ENCODE results near the gene SAMD4A.

SAMD4A gene

DNA sequence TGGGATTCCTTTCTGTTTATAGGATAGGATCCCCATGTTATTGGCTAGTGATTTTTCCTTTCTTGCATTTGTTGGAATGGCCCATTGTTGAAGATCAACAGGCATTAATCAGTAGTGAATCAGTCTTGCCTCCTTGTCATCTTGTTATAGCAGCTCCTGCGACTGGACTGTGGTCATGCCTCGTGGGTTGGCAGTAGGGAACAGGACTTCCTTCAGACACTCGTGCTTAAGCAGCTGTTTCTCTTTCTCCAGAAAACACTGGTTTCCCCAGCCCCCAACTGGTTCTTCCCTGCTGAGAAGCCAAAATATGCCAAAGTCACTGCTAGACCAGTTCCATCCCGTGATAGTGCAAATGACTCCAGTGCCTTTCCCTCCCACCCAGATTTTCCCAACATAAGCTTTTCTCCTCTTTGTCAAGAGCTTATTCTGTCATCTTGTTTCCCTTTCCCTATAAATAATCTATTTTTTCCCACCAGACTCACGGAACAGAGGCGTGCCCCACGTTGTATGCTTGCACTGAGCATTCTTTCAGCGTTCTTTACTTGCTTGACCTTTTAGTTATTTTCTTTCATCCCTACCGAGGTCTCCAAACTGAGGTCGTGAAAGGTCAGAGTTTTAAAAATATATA lies 83.5 kb downstream of the SAMD4A start:
- TF ChIP-seq ZNF274 (IDR thresholded peaks at IDR 0.05; ENCODE audit: low read depth, low read length) = no peak
- TF ChIP-seq YY1 (IDR thresholded peaks at IDR 0.05; ENCODE audit: insufficient read depth, insufficient read length) = no peak
- TF ChIP-seq SUZ12 (IDR thresholded peaks at IDR 0.05; ENCODE audit: extremely low read depth, insufficient read depth, insufficient read length) = no peak
- no peak overlapping the region for H3K9ac ChIP-seq (ENCODE audit: insufficient read length, low read depth)
- DNase-seq (ENCODE audit: low read depth, low spot score) = no peak
- no peaks in the 10 kb centered on the region for H3K9me3 ChIP-seq (ENCODE audit: insufficient read depth, low read length)
- no peaks in the 10 kb centered on the region for H3K27me3 ChIP-seq (ENCODE audit: insufficient read depth, insufficient read length)
- H3K36me3 ChIP-seq (ENCODE audit: insufficient read depth, insufficient read length, low read length) = peaks cover 11% of the 10 kb centered on the region
- no peak overlapping the region for H3K4me3 ChIP-seq (ENCODE audit: insufficient read length, low read depth)
- peaks cover 4% of the 10 kb centered on the region for H3K4me1 ChIP-seq (ENCODE audit: insufficient read depth, insufficient read length)

DNA sequence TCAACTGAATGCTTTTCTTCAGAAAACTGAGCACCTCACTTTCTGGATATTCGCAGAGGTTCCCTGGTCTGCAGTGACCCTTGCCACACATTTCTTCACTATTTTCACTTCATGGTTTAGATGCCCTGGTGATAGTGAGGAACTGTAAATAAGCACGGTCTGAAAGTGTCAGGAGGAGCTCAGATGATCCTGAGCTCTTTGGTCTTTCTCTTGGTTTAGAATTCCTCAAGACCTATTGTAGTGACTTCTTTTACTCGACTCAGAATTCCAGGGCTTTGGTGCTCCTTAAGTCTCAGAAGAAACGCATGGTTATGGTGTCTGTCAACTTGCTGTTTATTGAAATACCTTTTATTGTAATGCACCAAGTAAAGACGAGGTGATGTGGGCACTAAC lies 84.0 kb downstream of the SAMD4A start:
- no peak overlapping the region for H3K9ac ChIP-seq (ENCODE audit: insufficient read length, low read depth)
- no peaks in the 10 kb centered on the region for H3K9me3 ChIP-seq (ENCODE audit: insufficient read depth, low read length)
- H3K36me3 ChIP-seq (ENCODE audit: insufficient read depth, insufficient read length, low read length) = peaks cover 11% of the 10 kb centered on the region
- H3K4me3 ChIP-seq (ENCODE audit: insufficient read length, low read depth) = no peak overlapping the region
- no peak for TF ChIP-seq SUZ12 (IDR thresholded peaks at IDR 0.05; ENCODE audit: extremely low read depth, insufficient read depth, insufficient read length)
- no peak for TF ChIP-seq ZNF274 (IDR thresholded peaks at IDR 0.05; ENCODE audit: low read depth, low read length)
- no peak for TF ChIP-seq YY1 (IDR thresholded peaks at IDR 0.05; ENCODE audit: insufficient read depth, insufficient read length)
- no peak for DNase-seq (ENCODE audit: low read depth, low spot score)
- H3K27me3 ChIP-seq (ENCODE audit: insufficient read depth, insufficient read length) = no peaks in the 10 kb centered on the region
- peaks cover 4% of the 10 kb centered on the region for H3K4me1 ChIP-seq (ENCODE audit: insufficient read depth, insufficient read length)

DNA sequence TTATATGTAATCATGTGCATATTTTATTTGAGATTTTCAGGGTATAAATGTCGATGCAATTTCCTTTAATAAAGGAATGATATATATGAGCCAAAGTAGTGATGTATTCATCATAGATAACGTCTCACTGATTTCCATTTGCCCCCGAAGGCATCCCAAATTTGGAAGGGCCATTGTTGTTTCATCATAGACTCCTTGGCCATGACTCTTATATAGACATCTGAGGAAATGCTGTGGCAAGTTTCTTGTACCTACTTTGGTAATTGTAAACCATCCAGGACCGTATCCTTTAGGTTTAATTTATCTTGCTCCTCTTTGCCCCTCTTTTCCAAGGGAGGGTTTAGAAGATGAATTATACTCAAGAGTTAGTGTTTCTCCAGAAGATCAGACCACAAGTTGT lies 84.7 kb downstream of the SAMD4A start:
- Histone ChIP-seq H3K9me3 (ENCODE audit: insufficient read depth, low read length) (no peaks in the 10 kb centered on the region), H3K4me3 (ENCODE audit: insufficient read length, low read depth) (no peak overlapping the region), H3K27me3 (ENCODE audit: insufficient read depth, insufficient read length) (no peaks in the 10 kb centered on the region), H3K4me1 (ENCODE audit: insufficient read depth, insufficient read length) (peaks cover 4% of the 10 kb centered on the region), H3K36me3 (ENCODE audit: insufficient read depth, insufficient read length, low read length) (peaks cover 7% of the 10 kb centered on the region), H3K9ac (ENCODE audit: insufficient read length, low read depth) (no peak overlapping the region)
- DNase-seq (ENCODE audit: low read depth, low spot score) = no peak
- TF ChIP-seq SUZ12 (IDR thresholded peaks at IDR 0.05; ENCODE audit: extremely low read depth, insufficient read depth, insufficient read length) (no peak), YY1 (IDR thresholded peaks at IDR 0.05; ENCODE audit: insufficient read depth, insufficient read length) (no peak), ZNF274 (IDR thresholded peaks at IDR 0.05; ENCODE audit: low read depth, low read length) (no peak)

DNA sequence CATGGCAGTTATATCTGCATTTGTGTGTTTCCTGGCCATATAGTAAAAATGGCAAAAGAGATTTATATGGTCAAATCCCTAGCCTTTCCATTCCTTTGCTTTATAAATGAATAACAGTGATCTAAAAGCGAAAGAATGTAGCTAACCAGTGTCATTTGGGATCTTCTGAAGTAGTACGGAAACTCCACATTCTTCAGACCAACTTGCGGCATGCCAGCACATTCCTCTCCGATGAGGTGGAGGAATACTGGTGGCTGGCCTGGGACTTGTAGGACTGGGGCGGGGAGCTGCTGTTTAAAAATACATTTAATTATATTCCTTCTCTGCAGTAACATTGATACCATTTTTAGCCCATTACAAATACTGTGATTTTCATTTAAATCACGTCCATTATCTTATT lies 85.3 kb downstream of the SAMD4A start:
- TF ChIP-seq YY1 (IDR thresholded peaks at IDR 0.05; ENCODE audit: insufficient read depth, insufficient read length) (no peak), SUZ12 (IDR thresholded peaks at IDR 0.05; ENCODE audit: extremely low read depth, insufficient read depth, insufficient read length) (no peak), ZNF274 (IDR thresholded peaks at IDR 0.05; ENCODE audit: low read depth, low read length) (no peak)
- peak; percentile 81 for DNase-seq (ENCODE audit: low read depth, low spot score)
- peak overlapping the region; percentile 44 for H3K9ac ChIP-seq (ENCODE audit: insufficient read length, low read depth)
- H3K36me3 ChIP-seq (ENCODE audit: insufficient read depth, insufficient read length, low read length) = peaks cover 7% of the 10 kb centered on the region
- no peaks in the 10 kb centered on the region for H3K27me3 ChIP-seq (ENCODE audit: insufficient read depth, insufficient read length)
- H3K9me3 ChIP-seq (ENCODE audit: insufficient read depth, low read length) = no peaks in the 10 kb centered on the region
- peaks cover 4% of the 10 kb centered on the region for H3K4me1 ChIP-seq (ENCODE audit: insufficient read depth, insufficient read length)
- H3K4me3 ChIP-seq (ENCODE audit: insufficient read length, low read depth) = no peak overlapping the region

DNA sequence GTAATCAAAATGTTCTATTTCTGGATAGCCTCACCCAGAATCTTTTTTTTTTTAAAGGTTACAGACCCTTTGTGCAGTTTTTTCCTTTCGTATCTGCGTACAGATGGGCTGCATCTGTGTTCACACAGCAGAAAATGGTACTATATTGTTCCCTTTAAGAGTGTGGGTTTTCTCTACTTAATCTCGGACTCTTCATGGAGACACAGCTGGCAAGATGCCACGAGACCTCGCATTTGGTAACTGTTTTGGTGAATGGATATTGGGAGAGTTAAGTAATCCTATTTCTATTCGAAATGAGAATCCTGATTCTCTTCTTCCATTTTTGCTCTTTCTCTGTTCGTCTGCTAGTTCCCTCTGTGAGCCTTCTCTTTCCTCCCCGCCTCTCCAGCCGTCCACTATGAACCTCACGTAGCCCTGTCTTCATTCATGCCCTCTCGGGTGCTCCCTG lies 85.7 kb downstream of the SAMD4A start:
- Histone ChIP-seq H3K36me3 (ENCODE audit: insufficient read depth, insufficient read length, low read length) (peaks cover 7% of the 10 kb centered on the region), H3K4me1 (ENCODE audit: insufficient read depth, insufficient read length) (peaks cover 4% of the 10 kb centered on the region), H3K27me3 (ENCODE audit: insufficient read depth, insufficient read length) (no peaks in the 10 kb centered on the region), H3K9ac (ENCODE audit: insufficient read length, low read depth) (peak overlapping the region; percentile 44), H3K4me3 (ENCODE audit: insufficient read length, low read depth) (no peak overlapping the region), H3K9me3 (ENCODE audit: insufficient read depth, low read length) (no peaks in the 10 kb centered on the region)
- TF ChIP-seq YY1 (IDR thresholded peaks at IDR 0.05; ENCODE audit: insufficient read depth, insufficient read length) = no peak
- no peak for TF ChIP-seq SUZ12 (IDR thresholded peaks at IDR 0.05; ENCODE audit: extremely low read depth, insufficient read depth, insufficient read length)
- TF ChIP-seq ZNF274 (IDR thresholded peaks at IDR 0.05; ENCODE audit: low read depth, low read length) = no peak
- no peak for DNase-seq (ENCODE audit: low read depth, low spot score)

DNA sequence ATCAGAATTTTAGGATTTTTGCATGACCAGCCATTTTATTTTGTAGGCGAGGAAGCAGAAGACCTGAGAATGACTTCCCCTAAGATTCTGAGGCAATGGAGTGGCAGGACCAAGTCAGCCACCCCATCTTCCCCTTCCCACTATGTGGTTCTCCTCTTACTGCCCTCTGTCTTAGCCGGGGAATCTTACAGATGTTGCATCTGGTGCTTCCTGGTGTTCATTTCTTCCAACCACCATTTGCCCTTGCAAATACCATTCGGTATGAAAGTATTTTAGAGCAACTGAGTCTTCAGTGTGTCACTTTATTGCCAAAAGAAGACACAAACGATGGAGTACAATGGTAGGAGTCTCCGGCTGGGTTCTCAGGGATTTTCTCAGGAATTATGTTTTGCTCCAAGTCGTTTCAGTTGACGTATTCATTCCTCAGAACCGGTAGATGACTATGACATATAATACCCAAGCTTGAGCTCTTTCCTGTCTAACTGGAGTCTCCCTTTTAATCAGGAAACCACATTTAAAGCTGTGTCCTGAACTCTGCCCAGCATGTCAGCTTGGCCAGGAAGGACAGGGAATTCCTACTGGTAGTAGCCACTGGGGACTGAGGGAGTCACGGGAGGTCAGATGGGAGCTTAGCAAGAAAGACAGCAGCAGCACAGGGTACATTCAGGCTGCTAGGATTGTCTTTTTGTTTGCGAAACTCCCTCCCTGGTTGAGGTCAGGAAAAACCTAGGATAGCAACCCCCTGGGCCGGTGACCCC lies 87.0 kb downstream of the SAMD4A start:
- Histone ChIP-seq H3K9me3 (ENCODE audit: insufficient read depth, low read length) (no peaks in the 10 kb centered on the region), H3K36me3 (ENCODE audit: insufficient read depth, insufficient read length, low read length) (peaks cover 15% of the 10 kb centered on the region), H3K9ac (ENCODE audit: insufficient read length, low read depth) (no peak overlapping the region), H3K27me3 (ENCODE audit: insufficient read depth, insufficient read length) (no peaks in the 10 kb centered on the region), H3K4me3 (ENCODE audit: insufficient read length, low read depth) (no peak overlapping the region), H3K4me1 (ENCODE audit: insufficient read depth, insufficient read length) (peaks cover 4% of the 10 kb centered on the region)
- no peak for DNase-seq (ENCODE audit: low read depth, low spot score)
- no peak for TF ChIP-seq ZNF274 (IDR thresholded peaks at IDR 0.05; ENCODE audit: low read depth, low read length)
- no peak for TF ChIP-seq YY1 (IDR thresholded peaks at IDR 0.05; ENCODE audit: insufficient read depth, insufficient read length)
- TF ChIP-seq SUZ12 (IDR thresholded peaks at IDR 0.05; ENCODE audit: extremely low read depth, insufficient read depth, insufficient read length) = no peak

DNA sequence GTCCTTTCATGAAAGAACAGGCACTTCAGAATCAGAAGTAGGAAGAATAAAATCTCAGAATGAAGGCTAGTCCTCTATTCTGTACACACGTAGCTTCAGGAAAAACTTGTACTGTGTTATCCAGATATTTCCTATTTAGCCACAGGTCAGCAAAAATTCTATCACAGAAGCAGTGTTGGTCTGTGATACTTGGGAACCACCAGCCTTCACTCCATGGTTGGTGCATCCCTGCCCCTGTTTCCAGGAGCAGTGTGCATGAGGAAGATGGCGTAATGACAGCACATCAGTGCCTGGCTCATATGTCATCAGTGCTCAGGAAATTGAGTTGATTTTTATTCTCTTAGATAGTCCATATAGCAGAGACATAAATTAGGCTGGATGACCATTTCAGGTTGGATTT lies 87.7 kb downstream of the SAMD4A start:
- Histone ChIP-seq H3K4me3 (ENCODE audit: insufficient read length, low read depth) (no peak overlapping the region), H3K4me1 (ENCODE audit: insufficient read depth, insufficient read length) (peaks cover 4% of the 10 kb centered on the region), H3K36me3 (ENCODE audit: insufficient read depth, insufficient read length, low read length) (peaks cover 15% of the 10 kb centered on the region), H3K9ac (ENCODE audit: insufficient read length, low read depth) (no peak overlapping the region), H3K9me3 (ENCODE audit: insufficient read depth, low read length) (no peaks in the 10 kb centered on the region), H3K27me3 (ENCODE audit: insufficient read depth, insufficient read length) (no peaks in the 10 kb centered on the region)
- no peak for TF ChIP-seq ZNF274 (IDR thresholded peaks at IDR 0.05; ENCODE audit: low read depth, low read length)
- no peak for TF ChIP-seq YY1 (IDR thresholded peaks at IDR 0.05; ENCODE audit: insufficient read depth, insufficient read length)
- no peak for TF ChIP-seq SUZ12 (IDR thresholded peaks at IDR 0.05; ENCODE audit: extremely low read depth, insufficient read depth, insufficient read length)
- DNase-seq (ENCODE audit: low read depth, low spot score) = no peak
